Omental fat pad (tissue), 4 donors: ENCODE measurements around the gene CEP85. TPM values are rescaled to one million over a fixed set of nuclear protein-coding genes. Genes with fewer than 3 reads are reported as not detected.

Source experiments
- ATAC-seq: fragments of 150-250 bp; one replicate; pipeline ENCODE4 v1.9.1; 2016; ENCODE audit warnings: mild to moderate bottlenecking, moderate library complexity; ENCODE audit not compliant: low FRiP score
- DNase-seq: peaks from one replicate; pipeline ENCODE4 v3.0.0-alpha.2; 2019; ENCODE audit warnings: low spot score
- total RNA-seq, 4 donors: library from RNA; depleted of rRNA; stranded (reverse); fragments of >200 nt; gene quantifications; one replicate each; pipeline ENCODE4 v1.1.0, GENCODE V29; 2016
- TF ChIP-seq, protein P1 (sequence below), 3 donors: fragments of 450-650 bp; IDR thresholded peaks; one replicate each; pipeline ENCODE4 v1.5.1; 2016 to 2017; ENCODE audit warnings: antibody characterized with exemption in 3 of 3, mild to moderate bottlenecking in 3 of 3, moderate library complexity in 2 of 3

The CEP85 gene
- total RNA-seq = 1 to 10 TPM; 4.3 to 6.1 (median 5.3) TPM

DNA sequence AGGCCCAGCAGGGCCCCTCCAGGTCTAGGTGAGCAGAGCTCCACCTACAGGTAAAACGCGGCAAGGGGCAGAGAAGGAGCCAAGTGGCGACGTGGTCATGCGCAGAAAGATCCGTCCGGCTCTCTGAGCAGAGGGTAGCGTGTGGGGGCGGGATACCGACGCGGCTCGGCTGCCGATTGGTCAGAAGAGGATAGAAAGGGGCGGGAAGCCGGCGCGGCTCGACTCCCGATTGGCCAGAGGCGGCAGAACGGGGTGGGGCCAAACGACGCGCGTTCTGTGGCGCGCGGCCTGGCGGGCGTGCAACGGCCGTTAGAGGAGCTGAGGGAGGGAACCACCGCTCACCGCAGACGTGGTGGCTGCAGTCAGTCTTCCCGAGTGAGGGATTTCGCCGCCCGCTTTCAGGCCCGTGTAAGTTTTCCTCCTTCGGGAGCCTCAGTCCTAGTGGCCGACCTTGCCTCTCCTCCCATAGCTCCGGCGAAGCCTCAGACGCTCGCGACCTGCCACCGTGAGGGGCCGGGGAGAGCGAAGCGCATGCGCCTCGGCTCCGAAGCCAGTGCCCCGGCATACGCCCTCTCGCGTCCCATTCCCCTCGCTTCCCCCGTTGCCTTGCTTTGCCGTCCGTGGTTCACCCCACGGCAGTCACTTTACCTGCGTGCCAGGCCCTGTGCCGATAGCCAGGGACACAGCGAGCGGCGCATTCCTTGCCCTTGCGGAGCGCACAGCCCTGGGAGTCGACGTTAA, at the start of gene CEP85:
CEP85 (plus strand) TSS at position 298 of the 741 bp plus-strand sequence. CDS start 5,584 bp downstream, outside the sequence.
- TF ChIP-seq, protein P1, sequence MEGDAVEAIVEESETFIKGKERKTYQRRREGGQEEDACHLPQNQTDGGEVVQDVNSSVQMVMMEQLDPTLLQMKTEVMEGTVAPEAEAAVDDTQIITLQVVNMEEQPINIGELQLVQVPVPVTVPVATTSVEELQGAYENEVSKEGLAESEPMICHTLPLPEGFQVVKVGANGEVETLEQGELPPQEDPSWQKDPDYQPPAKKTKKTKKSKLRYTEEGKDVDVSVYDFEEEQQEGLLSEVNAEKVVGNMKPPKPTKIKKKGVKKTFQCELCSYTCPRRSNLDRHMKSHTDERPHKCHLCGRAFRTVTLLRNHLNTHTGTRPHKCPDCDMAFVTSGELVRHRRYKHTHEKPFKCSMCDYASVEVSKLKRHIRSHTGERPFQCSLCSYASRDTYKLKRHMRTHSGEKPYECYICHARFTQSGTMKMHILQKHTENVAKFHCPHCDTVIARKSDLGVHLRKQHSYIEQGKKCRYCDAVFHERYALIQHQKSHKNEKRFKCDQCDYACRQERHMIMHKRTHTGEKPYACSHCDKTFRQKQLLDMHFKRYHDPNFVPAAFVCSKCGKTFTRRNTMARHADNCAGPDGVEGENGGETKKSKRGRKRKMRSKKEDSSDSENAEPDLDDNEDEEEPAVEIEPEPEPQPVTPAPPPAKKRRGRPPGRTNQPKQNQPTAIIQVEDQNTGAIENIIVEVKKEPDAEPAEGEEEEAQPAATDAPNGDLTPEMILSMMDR (IDR thresholded peaks at IDR 0.05) = peak in 1 of 3 donors; percentile 34
- ATAC-seq (peak; percentile 99), DNase-seq (peak; percentile 94)

GRCh38 chr1:26184883-26185282, 49.1 kb upstream of the CEP85 start:
- no peak for ATAC-seq
- no peak for DNase-seq
- TF ChIP-seq, protein P1 (IDR thresholded peaks at IDR 0.05) = no peak

DNA sequence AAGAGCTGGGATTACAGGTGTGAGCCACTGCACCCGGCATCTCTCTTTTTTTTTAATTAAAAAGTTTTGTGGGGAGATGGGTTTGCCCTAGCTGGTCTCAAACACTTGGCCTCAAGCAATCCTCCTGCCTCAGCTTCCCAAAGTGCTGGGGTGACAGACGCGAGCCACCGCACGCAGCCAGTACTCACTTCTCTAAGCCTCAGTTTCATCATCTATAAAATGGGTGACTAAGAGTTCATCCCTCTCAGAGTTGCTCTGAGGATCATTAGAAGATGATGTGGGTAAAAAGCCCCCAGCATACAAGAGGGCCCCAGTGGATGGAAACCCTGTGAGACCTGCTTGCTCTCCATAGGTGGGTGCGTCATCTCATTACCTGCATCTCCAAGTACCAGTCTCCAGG, 46.1 kb upstream of the CEP85 start:
- DNase-seq (no peak), ATAC-seq (no peak)
- TF ChIP-seq, protein P1 (IDR thresholded peaks at IDR 0.05) = no peak

GRCh38 chr1:26188477-26188876, 45.5 kb upstream of the CEP85 start:
- DNase-seq (no peak), ATAC-seq (no peak)
- TF ChIP-seq, protein P1 (IDR thresholded peaks at IDR 0.05) = no peak

- TF ChIP-seq, protein P1 (IDR thresholded peaks at IDR 0.05) = no peak
- DNase-seq = no peak
- ATAC-seq = no peak
Measured at GRCh38 chr1:26189331-26189730, 44.7 kb upstream of the CEP85 start.

GRCh38 chr1:26189751-26190275, 44.2 kb upstream of the CEP85 start:
- ATAC-seq (no peak), DNase-seq (no peak)
- TF ChIP-seq, protein P1 (IDR thresholded peaks at IDR 0.05) = no peak
